Measurements from ENCODE around the gene IGFALS.

Gene IGFALS

GRCh38 chr16:1788095-1788707 is 5.3 kb downstream of the IGFALS start:
- DNase-seq, result no peak

- no peak for DNase-seq
Measured at GRCh38 chr16:1787322-1788094, 6.0 kb downstream of the IGFALS start.

GRCh38 chr16:1787056-1787321 is 6.5 kb downstream of the IGFALS start:
- no peak for DNase-seq

GRCh38 chr16:1786242-1787055 is 7.1 kb downstream of the IGFALS start:
- no peak for DNase-seq

- no peak for DNase-seq
Measured at GRCh38 chr16:1785846-1786170, 7.7 kb downstream of the IGFALS start.

- no peak for DNase-seq
Measured at GRCh38 chr16:1784977-1785845, 8.3 kb downstream of the IGFALS start.

GRCh38 chr16:1782408-1783264 is 10.9 kb downstream of the IGFALS start, which contains the start of the genes NUBP2 and SPSB3:
Gene NUBP2, plus strand, starts transcription at chr16:1782960. Its CDS starts 61 bp downstream, at chr16:1783021.
Gene SPSB3, minus strand, starts transcription at chr16:1782571. Its CDS starts 1,088 bp downstream, at chr16:1781483.
- DNase-seq, result peak; percentile 100

- peak; percentile 31 for DNase-seq
Measured at GRCh38 chr16:1781758-1782407, 11.6 kb downstream of the IGFALS start.

GRCh38 chr16:1781254-1781653 is 12.3 kb downstream of the IGFALS start:
- no peak for DNase-seq

- no peak for DNase-seq
Measured at GRCh38 chr16:1780677-1781072, 12.8 kb downstream of the IGFALS start.

- no peak for DNase-seq
Measured at GRCh38 chr16:1779741-1780676, 13.5 kb downstream of the IGFALS start.

- DNase-seq, result no peak
Measured at GRCh38 chr16:1779234-1779701, 14.2 kb downstream of the IGFALS start.

- no peak for DNase-seq
Measured at GRCh38 chr16:1778200-1779179, 15.0 kb downstream of the IGFALS start.

GRCh38 chr16:1777375-1778199 is 15.9 kb downstream of the IGFALS start:
- DNase-seq, result peak; percentile 6

- DNase-seq, result no peak
Measured at GRCh38 chr16:1776991-1777374, 16.5 kb downstream of the IGFALS start.

GRCh38 chr16:1776672-1776955 is 16.9 kb downstream of the IGFALS start:
- DNase-seq, result no peak

- DNase-seq, result no peak
Measured at GRCh38 chr16:1775846-1776671, 17.4 kb downstream of the IGFALS start.

All from stimulated activated CD4-positive, alpha-beta T cell treated with anti-CD3 and anti-CD28 coated beads, Interleukin-1b, Interleukin-23, amount 100 ng/mL, for 48 hours (primary cell).